PC-3 (cell line): ENCODE data around the gene CLDN22. TPM values are rescaled to one million over a fixed set of nuclear protein-coding genes. Genes with fewer than 3 reads are reported as not detected.

Source experiments
- ATAC-seq: fragments of 200-7000 bp; cut with Tn5 transposase; 2 replicates; pipeline ENCODE4 v1.9.1; 2020; ENCODE audit warnings: mild to moderate bottlenecking, moderate library complexity
- Bru-seq: library from RNA; stranded (reverse); fragments of 400-500 nt; gene quantifications from one replicate; lab custom pipeline; 2021; lab: Mats Ljungman, UMichigan
- BruChase-seq, 2 experiments: library from RNA; stranded (reverse); fragments of 400-500 nt; gene quantifications; one replicate each; lab custom pipeline; 2021; lab: Mats Ljungman, UMichigan
- BruUV-seq: library from RNA; stranded (reverse); fragments of 400-500 nt; replicated peaks from 2 replicates; lab custom pipeline; 2021; lab: Mats Ljungman, UMichigan
- CTCF ChIA-PET: fragments of 300-600 bp; sonication (Branson Sonifier 250); formaldehyde crosslinking; loops from one replicate; lab custom pipeline; 2022; ENCODE audit warnings: antibody characterized with exemption; lab: Charles Lee
- POLR2A ChIA-PET: fragments of 300-600 bp; sonication (Branson Sonifier 250); formaldehyde crosslinking; loops from one replicate; lab custom pipeline; 2022; ENCODE audit warnings: antibody characterized with exemption; ENCODE audit not compliant: unreplicated experiment; lab: Charles Lee
- DNase-seq: peaks from one replicate; pipeline ENCODE4 v3.0.0-alpha.2; 2015
- H2AFZ ChIP-seq: fragments of 300-600 bp; sonication (generic); 2 replicates; pipeline ENCODE4 v1.6.0; 2016; ENCODE audit warnings: antibody characterized with exemption, low read length
- H3F3A ChIP-seq: fragments of 300-600 bp; sonication (generic); one replicate; pipeline ENCODE4 v1.6.0; 2017; ENCODE audit warnings: antibody characterized with exemption, low read length, control low read depth, mild to moderate bottlenecking; ENCODE audit not compliant: unreplicated experiment
- H3K27ac ChIP-seq: fragments of 300-600 bp; sonication (generic); 2 replicates; pipeline ENCODE4 v1.5.1; 2016; ENCODE audit warnings: mild to moderate bottlenecking, low read length
- H3K27me3 ChIP-seq: fragments of 300-600 bp; sonication (generic); 2 replicates; pipeline ENCODE4 v1.6.1; 2016; ENCODE audit warnings: low read length, mixed read lengths
- H3K36me3 ChIP-seq: fragments of 300-600 bp; sonication (generic); 2 replicates; pipeline ENCODE4 v1.6.1; 2016; ENCODE audit warnings: low read depth, mixed run types, low read length, mixed read lengths
- H3K4me1 ChIP-seq: fragments of 300-600 bp; sonication (generic); 2 replicates; pipeline ENCODE4 v1.5.1; 2016; ENCODE audit warnings: low read length; ENCODE audit not compliant: insufficient read depth
- H3K4me2 ChIP-seq: fragments of 300-600 bp; sonication (generic); 2 replicates; pipeline ENCODE4 v1.6.0; 2016; ENCODE audit warnings: low read length
- H3K4me3 ChIP-seq: fragments of 300-600 bp; sonication (generic); 2 replicates; pipeline ENCODE4 v1.5.1; 2016; ENCODE audit warnings: mild to moderate bottlenecking, low read length, mixed read lengths
- H3K79me2 ChIP-seq: fragments of 300-600 bp; sonication (generic); 2 replicates; pipeline ENCODE4 v1.6.1; 2017; ENCODE audit warnings: low read length, mixed read lengths
- H3K9ac ChIP-seq: fragments of 300-600 bp; sonication (generic); 2 replicates; pipeline ENCODE4 v1.6.0; 2016; ENCODE audit warnings: mild to moderate bottlenecking, low read length
- H3K9me2 ChIP-seq: fragments of 300-600 bp; sonication (generic); replicated peaks from 2 replicates; pipeline ENCODE4 v1.6.1; 2016; ENCODE audit warnings: mixed run types, low read length, mixed read lengths
- H3K9me3 ChIP-seq: fragments of 300-600 bp; sonication (generic); 2 replicates; pipeline ENCODE4 v1.6.1; 2016; ENCODE audit warnings: low read length, mixed read lengths
- H4K20me1 ChIP-seq: fragments of 300-600 bp; sonication (generic); 2 replicates; pipeline ENCODE4 v1.6.1; 2016; ENCODE audit warnings: low read length, mixed read lengths
- EZH2 ChIP-seq: fragments of 300-600 bp; sonication (generic); IDR thresholded peaks from one replicate; pipeline ENCODE4 v1.6.1; 2017; ENCODE audit warnings: antibody characterized with exemption, mild to moderate bottlenecking, low read length; ENCODE audit not compliant: unreplicated experiment
- EZH2phosphoT487 ChIP-seq: fragments of 300-600 bp; sonication (generic); IDR thresholded peaks from 2 replicates; pipeline ENCODE4 v1.6.1; 2018; ENCODE audit warnings: mild to moderate bottlenecking, antibody characterized with exemption, low read length, borderline replicate concordance
- intact Hi-C: fragments of 100-400 bp; cut with micrococcal nuclease; formaldehyde crosslinking; loops from 2 replicates; pipeline ENCODE4 v1.9.0; 2023
- long read RNA-seq: library from polyadenylated mRNA; unstranded; transcript quantifications from one replicate; pipeline ENCODE4 v2.0.0, GENCODE V29; 2021; ENCODE audit not compliant: unreplicated experiment
- total RNA-seq: library from RNA; depleted of rRNA; stranded (reverse); fragments of >200 nt; gene quantifications from 2 replicates; pipeline ENCODE4 v1.2.3, GENCODE V29; 2014; rRNA removed
- TF ChIP-seq, protein P1 (sequence below): fragments of 300-600 bp; sonication (generic); conservative IDR thresholded peaks from 2 replicates; pipeline ENCODE4 v1.5.1; 2017; ENCODE audit warnings: antibody characterized with exemption, low read depth, mild to moderate bottlenecking, low read length

CLDN22 gene
- total RNA-seq = not detected in 2 replicates
- Bru-seq, nascent RNA = percentile 15 among the genes with signal in this experiment
- percentile 43 among the genes with signal in this experiment for BruChase-seq, experiment 1, labeled RNA remaining after a 6-hour chase
- BruChase-seq, experiment 2, labeled RNA remaining after a 2-hour chase = percentile 39 among the genes with signal in this experiment
- long read RNA-seq = 0 reads

DNA sequence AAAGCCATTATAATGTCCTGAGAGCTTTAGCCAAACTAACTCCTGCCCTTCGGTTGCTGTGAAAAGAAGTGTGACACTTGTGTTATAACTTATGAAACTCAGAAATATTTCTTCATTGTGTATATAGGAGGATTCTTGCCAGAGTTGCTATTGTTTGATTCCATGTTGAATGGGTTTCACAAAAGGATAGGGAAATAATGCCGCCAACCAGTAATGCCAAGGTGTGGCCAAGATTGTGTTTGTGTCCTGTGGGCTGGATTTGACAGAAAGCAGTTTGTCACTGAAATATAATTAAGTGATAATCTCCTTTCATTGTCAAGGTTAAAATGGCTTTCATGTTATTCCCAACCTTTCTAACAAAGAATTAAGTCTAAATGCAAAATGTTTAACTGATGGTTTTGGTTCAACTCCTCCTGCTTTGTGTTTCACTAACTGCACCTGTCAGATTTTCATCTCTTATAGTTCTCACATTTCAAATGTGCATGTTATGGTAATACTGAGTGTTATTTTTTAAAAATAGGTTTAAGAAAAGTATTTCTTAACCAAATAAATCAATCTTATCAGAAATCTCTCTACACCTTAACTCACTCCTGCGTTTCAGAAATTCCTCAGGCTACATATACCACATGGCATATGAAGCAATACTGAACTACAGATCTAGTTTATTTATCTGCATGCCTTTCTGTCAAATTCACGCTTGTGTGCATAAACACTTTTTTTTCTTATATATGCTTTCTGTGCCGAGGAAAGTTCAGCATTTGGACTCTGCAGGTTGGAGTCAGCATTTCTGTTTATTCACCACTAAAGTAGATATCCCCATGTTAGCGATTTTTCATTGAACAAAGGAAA lies at the start of gene CLDN22:
TSS of gene CLDN22 (minus strand) at position 66 of the 849 bp plus-strand sequence. CDS start at position 8, 58 bp downstream.
- DNase-seq (no peak), ATAC-seq (no peak)
- ChIA-PET POLR2A (no interaction called here), CTCF (no interaction called here)
- no peaks in the 10 kb centered on the region; the same call in 1 of the 2 replicates for H3K36me3 ChIP-seq
- no peak within 1 kb of the TSS for H3K9ac ChIP-seq
- H3K4me1 ChIP-seq = no peaks in the 10 kb centered on the region
- no peaks in the 10 kb centered on the region for H4K20me1 ChIP-seq
- no peaks in the 10 kb centered on the region for H3F3A ChIP-seq
- no TSS peak for BruUV-seq
- H3K27me3 ChIP-seq = no peaks in the 10 kb centered on the region
- intact Hi-C loops = no loop called here
- TF ChIP-seq EZH2 = no peak
- TF ChIP-seq, protein P1, sequence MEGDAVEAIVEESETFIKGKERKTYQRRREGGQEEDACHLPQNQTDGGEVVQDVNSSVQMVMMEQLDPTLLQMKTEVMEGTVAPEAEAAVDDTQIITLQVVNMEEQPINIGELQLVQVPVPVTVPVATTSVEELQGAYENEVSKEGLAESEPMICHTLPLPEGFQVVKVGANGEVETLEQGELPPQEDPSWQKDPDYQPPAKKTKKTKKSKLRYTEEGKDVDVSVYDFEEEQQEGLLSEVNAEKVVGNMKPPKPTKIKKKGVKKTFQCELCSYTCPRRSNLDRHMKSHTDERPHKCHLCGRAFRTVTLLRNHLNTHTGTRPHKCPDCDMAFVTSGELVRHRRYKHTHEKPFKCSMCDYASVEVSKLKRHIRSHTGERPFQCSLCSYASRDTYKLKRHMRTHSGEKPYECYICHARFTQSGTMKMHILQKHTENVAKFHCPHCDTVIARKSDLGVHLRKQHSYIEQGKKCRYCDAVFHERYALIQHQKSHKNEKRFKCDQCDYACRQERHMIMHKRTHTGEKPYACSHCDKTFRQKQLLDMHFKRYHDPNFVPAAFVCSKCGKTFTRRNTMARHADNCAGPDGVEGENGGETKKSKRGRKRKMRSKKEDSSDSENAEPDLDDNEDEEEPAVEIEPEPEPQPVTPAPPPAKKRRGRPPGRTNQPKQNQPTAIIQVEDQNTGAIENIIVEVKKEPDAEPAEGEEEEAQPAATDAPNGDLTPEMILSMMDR = no peak
- H3K27ac ChIP-seq = no peak within 1 kb of the TSS
- no peaks in the 10 kb centered on the region for H3K79me2 ChIP-seq
- no peaks in the 10 kb centered on the region for H3K9me2 ChIP-seq
- no peak within 1 kb of the TSS for H3K4me2 ChIP-seq
- peaks cover 1% of the 10 kb centered on the region for H3K9me3 ChIP-seq
- H2AFZ ChIP-seq = no peak within 1 kb of the TSS
- H3K4me3 ChIP-seq = no peak within 1 kb of the TSS

DNA sequence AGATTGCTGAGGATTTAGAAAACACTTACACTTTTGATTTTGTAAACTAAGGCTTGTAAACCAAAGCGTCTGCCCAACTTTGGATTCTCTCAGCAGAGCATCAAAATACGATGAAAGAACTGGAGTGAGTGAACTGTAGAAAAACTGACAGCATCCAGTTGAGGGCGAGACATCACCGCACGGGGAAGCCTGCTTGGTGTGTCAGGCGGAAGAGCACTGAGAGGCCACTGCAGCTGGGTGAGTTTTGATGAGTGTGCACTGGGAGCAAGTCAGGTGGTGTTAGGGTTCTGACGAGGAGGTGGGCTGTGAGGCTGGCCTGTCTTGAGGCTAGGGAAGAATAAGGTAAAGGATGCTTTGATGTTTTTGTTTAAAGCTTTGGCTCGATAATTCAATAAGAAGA lies 49.0 kb upstream of the CLDN22 start:
- no peaks in the 10 kb centered on the region for H3K9me3 ChIP-seq
- H3K9ac ChIP-seq = no peak overlapping the region
- H3K4me2 ChIP-seq = no peak overlapping the region
- no peak overlapping the region for H3K4me3 ChIP-seq
- no peak for DNase-seq
- no peak overlapping the region for H2AFZ ChIP-seq
- no peaks in the 10 kb centered on the region for H3K27me3 ChIP-seq
- H3K79me2 ChIP-seq = no peaks in the 10 kb centered on the region
- H3K27ac ChIP-seq = no peak overlapping the region
- ChIA-PET CTCF (no interaction called here), POLR2A (no interaction called here)
- H3K9me2 ChIP-seq = no peaks in the 10 kb centered on the region
- no TSS peak for BruUV-seq
- TF ChIP-seq, protein P1 = no peak
- no peak for TF ChIP-seq EZH2phosphoT487
- no peak for TF ChIP-seq EZH2
- no peaks in the 10 kb centered on the region for H3K36me3 ChIP-seq
- no peak for ATAC-seq
- no peaks in the 10 kb centered on the region for H3F3A ChIP-seq
- H4K20me1 ChIP-seq = no peaks in the 10 kb centered on the region
- intact Hi-C loops = no loop called here
- H3K4me1 ChIP-seq = no peaks in the 10 kb centered on the region
